ENCODE data around the gene NPC2.
"Not testable (repeated sequence)": the region's sequence is repeated elsewhere in the genome, so short reads cannot be mapped to it uniquely, and the experiment has no call there.

Gene NPC2

GRCh38 chr14:74464785-74465184, 28.3 kb downstream of the NPC2 start:
- FAIRE-seq = no peak

- no peak for FAIRE-seq
These were observed 29.4 kb downstream of the NPC2 start for GRCh38 chr14:74463697-74464096.

GRCh38 chr14:74462993-74463392, 30.1 kb downstream of the NPC2 start:
- no peak for FAIRE-seq

GRCh38 chr14:74459976-74460375, 33.1 kb downstream of the NPC2 start:
- no peak for FAIRE-seq

- FAIRE-seq = no peak
These were observed 33.7 kb downstream of the NPC2 start for GRCh38 chr14:74459289-74459946.

- FAIRE-seq = no peak
These were observed 35.6 kb downstream of the NPC2 start for GRCh38 chr14:74457565-74457895.

GRCh38 chr14:74456684-74457564, 36.2 kb downstream of the NPC2 start:
- no peak for FAIRE-seq

- not testable (repeated sequence) for FAIRE-seq
These were observed 38.7 kb downstream of the NPC2 start for GRCh38 chr14:74454397-74454796.

- FAIRE-seq = no peak
These were observed 48.2 kb downstream of the NPC2 start for GRCh38 chr14:74444866-74445265.

GRCh38 chr14:74442757-74443156, 50.3 kb downstream of the NPC2 start:
- FAIRE-seq = no peak

GRCh38 chr14:74441113-74441512, 52.0 kb downstream of the NPC2 start:
- no peak for FAIRE-seq

GRCh38 chr14:74438351-74438915, 54.7 kb downstream of the NPC2 start:
- no peak for FAIRE-seq

- FAIRE-seq = no peak
These were observed 55.5 kb downstream of the NPC2 start for GRCh38 chr14:74437496-74438053.

- no peak for FAIRE-seq
These were observed 58.8 kb downstream of the NPC2 start for GRCh38 chr14:74434294-74434693.

- FAIRE-seq = no peak
These were observed 63.1 kb downstream of the NPC2 start for GRCh38 chr14:74429991-74430390.

Data from colon (tissue), 2 donors.